WTC11 (cell line): Measurements from ENCODE around the gene OPCML.

Experiments
- MYBL2 ChIP-seq: sonication (generic); formaldehyde crosslinking; IDR thresholded peaks from 2 replicates; pipeline ENCODE4 v1.8.1; 2023; ENCODE audit warnings: mild to moderate bottlenecking, moderate library complexity, missing genetic modification reagents
- NFE2L1 ChIP-seq: sonication (generic); formaldehyde crosslinking; IDR thresholded peaks from 2 replicates; pipeline ENCODE4 v1.8.1; 2023; ENCODE audit warnings: missing genetic modification reagents
- NR3C1 ChIP-seq: sonication (generic); formaldehyde crosslinking; conservative IDR thresholded peaks from 2 replicates; pipeline ENCODE4 v1.8.1; 2023; ENCODE audit warnings: low read depth, mild to moderate bottlenecking, missing genetic modification reagents
- RELA ChIP-seq: sonication (generic); formaldehyde crosslinking; IDR thresholded peaks from 2 replicates; pipeline ENCODE4 v1.8.1; 2022; ENCODE audit warnings: missing genetic modification reagents, mild to moderate bottlenecking, borderline replicate concordance
- ZNF121 ChIP-seq: sonication (generic); formaldehyde crosslinking; IDR thresholded peaks from 2 replicates; pipeline ENCODE4 v1.8.0; 2023; ENCODE audit warnings: missing genetic modification reagents
- TF ChIP-seq, protein P1 (sequence below): sonication (generic); formaldehyde crosslinking; IDR thresholded peaks from 2 replicates; pipeline ENCODE4 v1.8.0; 2023; ENCODE audit warnings: missing genetic modification reagents
- TF ChIP-seq, protein P2 (sequence below): sonication (generic); formaldehyde crosslinking; IDR thresholded peaks from 2 replicates; pipeline ENCODE4 v1.8.1; 2023; ENCODE audit warnings: mild to moderate bottlenecking, missing genetic modification reagents, borderline replicate concordance
- TF ChIP-seq, protein P3 (sequence below): sonication (generic); formaldehyde crosslinking; conservative IDR thresholded peaks from 2 replicates; pipeline ENCODE4 v1.8.1; 2023; ENCODE audit warnings: mild to moderate bottlenecking, low read depth, missing genetic modification reagents, moderate library complexity
- TF ChIP-seq, protein P4 (sequence below): sonication (generic); formaldehyde crosslinking; IDR thresholded peaks from 2 replicates; pipeline ENCODE4 v1.8.0; 2022; ENCODE audit warnings: mild to moderate bottlenecking, missing genetic modification reagents
- TF ChIP-seq, protein P5 (sequence below): fragments of 200-600 bp; IDR thresholded peaks from 2 replicates; pipeline ENCODE4 v1.8.0; 2022; ENCODE audit warnings: antibody characterized with exemption

DNA sequence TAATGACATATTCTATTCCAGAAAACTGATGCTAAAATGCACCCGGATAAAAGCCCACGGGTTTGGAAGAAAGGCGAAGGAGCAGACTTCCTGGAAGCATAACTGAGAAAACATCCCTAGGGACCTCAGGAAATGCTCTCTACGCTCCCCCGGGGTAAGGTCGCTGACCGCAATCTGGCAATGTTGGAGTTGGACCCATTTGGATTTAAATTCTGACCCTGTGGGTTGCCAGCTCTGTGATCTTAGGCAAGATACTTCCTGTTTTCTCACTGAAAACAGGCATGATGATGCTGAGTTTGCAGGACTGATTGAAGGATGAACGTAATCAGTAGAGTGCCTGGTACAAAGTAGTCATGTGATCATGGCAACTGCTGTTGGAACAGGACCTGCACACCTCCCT lies 1107.9 kb downstream of the OPCML start:
- TF ChIP-seq, protein P1, sequence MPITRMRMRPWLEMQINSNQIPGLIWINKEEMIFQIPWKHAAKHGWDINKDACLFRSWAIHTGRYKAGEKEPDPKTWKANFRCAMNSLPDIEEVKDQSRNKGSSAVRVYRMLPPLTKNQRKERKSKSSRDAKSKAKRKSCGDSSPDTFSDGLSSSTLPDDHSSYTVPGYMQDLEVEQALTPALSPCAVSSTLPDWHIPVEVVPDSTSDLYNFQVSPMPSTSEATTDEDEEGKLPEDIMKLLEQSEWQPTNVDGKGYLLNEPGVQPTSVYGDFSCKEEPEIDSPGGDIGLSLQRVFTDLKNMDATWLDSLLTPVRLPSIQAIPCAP: no peak
- TF ChIP-seq RELA (CRISPR knock-in tag) (no peak), NFE2L1 (CRISPR knock-in tag) (no peak), NR3C1 (CRISPR knock-in tag) (no peak), MYBL2 (CRISPR knock-in tag) (no peak), ZNF121 (no peak)
- TF ChIP-seq, protein P2, sequence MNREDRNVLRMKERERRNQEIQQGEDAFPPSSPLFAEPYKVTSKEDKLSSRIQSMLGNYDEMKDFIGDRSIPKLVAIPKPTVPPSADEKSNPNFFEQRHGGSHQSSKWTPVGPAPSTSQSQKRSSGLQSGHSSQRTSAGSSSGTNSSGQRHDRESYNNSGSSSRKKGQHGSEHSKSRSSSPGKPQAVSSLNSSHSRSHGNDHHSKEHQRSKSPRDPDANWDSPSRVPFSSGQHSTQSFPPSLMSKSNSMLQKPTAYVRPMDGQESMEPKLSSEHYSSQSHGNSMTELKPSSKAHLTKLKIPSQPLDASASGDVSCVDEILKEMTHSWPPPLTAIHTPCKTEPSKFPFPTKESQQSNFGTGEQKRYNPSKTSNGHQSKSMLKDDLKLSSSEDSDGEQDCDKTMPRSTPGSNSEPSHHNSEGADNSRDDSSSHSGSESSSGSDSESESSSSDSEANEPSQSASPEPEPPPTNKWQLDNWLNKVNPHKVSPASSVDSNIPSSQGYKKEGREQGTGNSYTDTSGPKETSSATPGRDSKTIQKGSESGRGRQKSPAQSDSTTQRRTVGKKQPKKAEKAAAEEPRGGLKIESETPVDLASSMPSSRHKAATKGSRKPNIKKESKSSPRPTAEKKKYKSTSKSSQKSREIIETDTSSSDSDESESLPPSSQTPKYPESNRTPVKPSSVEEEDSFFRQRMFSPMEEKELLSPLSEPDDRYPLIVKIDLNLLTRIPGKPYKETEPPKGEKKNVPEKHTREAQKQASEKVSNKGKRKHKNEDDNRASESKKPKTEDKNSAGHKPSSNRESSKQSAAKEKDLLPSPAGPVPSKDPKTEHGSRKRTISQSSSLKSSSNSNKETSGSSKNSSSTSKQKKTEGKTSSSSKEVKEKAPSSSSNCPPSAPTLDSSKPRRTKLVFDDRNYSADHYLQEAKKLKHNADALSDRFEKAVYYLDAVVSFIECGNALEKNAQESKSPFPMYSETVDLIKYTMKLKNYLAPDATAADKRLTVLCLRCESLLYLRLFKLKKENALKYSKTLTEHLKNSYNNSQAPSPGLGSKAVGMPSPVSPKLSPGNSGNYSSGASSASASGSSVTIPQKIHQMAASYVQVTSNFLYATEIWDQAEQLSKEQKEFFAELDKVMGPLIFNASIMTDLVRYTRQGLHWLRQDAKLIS (CRISPR knock-in tag): no peak
- TF ChIP-seq, protein P3, sequence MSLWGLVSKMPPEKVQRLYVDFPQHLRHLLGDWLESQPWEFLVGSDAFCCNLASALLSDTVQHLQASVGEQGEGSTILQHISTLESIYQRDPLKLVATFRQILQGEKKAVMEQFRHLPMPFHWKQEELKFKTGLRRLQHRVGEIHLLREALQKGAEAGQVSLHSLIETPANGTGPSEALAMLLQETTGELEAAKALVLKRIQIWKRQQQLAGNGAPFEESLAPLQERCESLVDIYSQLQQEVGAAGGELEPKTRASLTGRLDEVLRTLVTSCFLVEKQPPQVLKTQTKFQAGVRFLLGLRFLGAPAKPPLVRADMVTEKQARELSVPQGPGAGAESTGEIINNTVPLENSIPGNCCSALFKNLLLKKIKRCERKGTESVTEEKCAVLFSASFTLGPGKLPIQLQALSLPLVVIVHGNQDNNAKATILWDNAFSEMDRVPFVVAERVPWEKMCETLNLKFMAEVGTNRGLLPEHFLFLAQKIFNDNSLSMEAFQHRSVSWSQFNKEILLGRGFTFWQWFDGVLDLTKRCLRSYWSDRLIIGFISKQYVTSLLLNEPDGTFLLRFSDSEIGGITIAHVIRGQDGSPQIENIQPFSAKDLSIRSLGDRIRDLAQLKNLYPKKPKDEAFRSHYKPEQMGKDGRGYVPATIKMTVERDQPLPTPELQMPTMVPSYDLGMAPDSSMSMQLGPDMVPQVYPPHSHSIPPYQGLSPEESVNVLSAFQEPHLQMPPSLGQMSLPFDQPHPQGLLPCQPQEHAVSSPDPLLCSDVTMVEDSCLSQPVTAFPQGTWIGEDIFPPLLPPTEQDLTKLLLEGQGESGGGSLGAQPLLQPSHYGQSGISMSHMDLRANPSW (CRISPR knock-in tag): no peak
- TF ChIP-seq, protein P4, sequence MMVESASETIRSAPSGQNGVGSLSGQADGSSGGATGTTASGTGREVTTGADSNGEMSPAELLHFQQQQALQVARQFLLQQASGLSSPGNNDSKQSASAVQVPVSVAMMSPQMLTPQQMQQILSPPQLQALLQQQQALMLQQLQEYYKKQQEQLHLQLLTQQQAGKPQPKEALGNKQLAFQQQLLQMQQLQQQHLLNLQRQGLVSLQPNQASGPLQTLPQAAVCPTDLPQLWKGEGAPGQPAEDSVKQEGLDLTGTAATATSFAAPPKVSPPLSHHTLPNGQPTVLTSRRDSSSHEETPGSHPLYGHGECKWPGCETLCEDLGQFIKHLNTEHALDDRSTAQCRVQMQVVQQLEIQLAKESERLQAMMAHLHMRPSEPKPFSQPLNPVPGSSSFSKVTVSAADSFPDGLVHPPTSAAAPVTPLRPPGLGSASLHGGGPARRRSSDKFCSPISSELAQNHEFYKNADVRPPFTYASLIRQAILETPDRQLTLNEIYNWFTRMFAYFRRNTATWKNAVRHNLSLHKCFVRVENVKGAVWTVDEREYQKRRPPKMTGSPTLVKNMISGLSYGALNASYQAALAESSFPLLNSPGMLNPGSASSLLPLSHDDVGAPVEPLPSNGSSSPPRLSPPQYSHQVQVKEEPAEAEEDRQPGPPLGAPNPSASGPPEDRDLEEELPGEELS (CRISPR knock-in tag): no peak
- TF ChIP-seq, protein P5, sequence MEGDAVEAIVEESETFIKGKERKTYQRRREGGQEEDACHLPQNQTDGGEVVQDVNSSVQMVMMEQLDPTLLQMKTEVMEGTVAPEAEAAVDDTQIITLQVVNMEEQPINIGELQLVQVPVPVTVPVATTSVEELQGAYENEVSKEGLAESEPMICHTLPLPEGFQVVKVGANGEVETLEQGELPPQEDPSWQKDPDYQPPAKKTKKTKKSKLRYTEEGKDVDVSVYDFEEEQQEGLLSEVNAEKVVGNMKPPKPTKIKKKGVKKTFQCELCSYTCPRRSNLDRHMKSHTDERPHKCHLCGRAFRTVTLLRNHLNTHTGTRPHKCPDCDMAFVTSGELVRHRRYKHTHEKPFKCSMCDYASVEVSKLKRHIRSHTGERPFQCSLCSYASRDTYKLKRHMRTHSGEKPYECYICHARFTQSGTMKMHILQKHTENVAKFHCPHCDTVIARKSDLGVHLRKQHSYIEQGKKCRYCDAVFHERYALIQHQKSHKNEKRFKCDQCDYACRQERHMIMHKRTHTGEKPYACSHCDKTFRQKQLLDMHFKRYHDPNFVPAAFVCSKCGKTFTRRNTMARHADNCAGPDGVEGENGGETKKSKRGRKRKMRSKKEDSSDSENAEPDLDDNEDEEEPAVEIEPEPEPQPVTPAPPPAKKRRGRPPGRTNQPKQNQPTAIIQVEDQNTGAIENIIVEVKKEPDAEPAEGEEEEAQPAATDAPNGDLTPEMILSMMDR: no peak
